Medulla oblongata (tissue), 1 donor: ENCODE results near the gene RPL3.
"Not testable (repeated sequence)": the region's sequence is repeated elsewhere in the genome, so short reads cannot be mapped to it uniquely, and the experiment has no call there.

Source experiments
- DNase-seq: peaks from one replicate; pipeline ENCODE4 v3.0.0-alpha.2; 2015; ENCODE audit errors: extremely low spot score

The RPL3 gene

GRCh38 chr22:39351689-39352214, 32.3 kb upstream of the RPL3 start:
- no peak for DNase-seq

- DNase-seq: no peak
These were observed 31.6 kb upstream of the RPL3 start for GRCh38 chr22:39350757-39351688.

DNA sequence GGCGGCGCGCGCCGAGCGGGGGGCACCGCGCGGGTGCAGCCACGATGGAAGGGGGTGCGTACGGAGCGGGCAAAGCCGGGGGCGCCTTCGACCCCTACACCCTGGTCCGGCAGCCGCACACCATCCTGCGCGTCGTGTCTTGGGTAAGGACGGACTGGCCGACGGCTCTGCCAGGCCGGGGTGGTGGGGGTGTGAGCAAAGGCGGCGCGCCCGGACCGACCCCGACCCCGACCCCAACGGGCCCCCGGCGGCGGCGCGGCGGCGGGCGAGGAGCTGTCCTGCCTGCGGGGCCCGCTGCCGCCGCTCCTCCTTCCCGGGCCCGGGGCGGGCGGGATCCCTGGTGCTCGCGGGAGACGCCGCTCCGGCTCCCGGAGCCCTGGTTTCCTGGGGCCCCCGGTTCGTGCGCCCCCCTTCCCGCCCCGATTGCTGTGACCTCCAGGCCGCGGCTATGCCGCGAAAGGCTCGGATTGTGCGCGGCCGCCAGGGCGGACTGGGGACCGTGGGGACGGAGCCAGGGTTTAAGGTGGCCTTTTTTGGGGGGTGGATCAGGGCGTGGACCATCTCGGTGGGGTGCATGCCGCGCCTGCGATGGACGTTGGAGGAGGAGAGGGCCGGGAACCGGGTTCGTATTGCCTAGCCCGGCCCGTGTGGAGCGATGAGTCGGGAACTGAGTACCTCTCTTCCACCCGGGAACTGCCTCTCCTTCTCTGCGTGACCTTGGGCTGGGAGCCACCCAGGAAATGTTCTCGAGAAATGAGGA, 30.7 kb upstream of the RPL3 start, which contains the start of gene SYNGR1:
Gene SYNGR1 (plus strand): TSS at position 25 of the 760 bp plus-strand sequence. CDS start 20 bp downstream, at position 45.
- no peak for DNase-seq

DNA sequence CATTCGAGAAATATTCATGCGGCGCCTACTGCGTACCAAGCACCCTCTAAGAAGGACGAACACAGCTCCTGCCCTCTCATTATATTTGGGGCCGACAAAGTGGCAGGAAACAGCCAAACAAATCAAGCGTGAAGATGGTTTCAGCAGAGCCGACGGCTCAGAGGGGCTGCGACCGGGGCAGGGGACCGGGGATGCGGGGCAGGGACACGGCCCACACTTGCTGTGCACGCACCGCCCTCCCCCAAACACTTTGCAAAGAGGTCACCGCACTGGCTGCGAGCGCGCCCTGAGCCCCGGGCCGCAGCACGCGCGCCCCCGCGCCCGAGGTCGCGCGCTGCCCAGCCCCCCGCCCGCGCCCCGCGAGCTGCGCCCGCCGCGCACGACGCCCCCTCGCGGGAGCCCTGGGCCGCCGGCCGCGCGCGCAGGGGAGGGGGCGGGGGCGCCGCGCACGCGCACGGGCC, 30.1 kb upstream of the RPL3 start:
- DNase-seq: peak; percentile 64

DNA sequence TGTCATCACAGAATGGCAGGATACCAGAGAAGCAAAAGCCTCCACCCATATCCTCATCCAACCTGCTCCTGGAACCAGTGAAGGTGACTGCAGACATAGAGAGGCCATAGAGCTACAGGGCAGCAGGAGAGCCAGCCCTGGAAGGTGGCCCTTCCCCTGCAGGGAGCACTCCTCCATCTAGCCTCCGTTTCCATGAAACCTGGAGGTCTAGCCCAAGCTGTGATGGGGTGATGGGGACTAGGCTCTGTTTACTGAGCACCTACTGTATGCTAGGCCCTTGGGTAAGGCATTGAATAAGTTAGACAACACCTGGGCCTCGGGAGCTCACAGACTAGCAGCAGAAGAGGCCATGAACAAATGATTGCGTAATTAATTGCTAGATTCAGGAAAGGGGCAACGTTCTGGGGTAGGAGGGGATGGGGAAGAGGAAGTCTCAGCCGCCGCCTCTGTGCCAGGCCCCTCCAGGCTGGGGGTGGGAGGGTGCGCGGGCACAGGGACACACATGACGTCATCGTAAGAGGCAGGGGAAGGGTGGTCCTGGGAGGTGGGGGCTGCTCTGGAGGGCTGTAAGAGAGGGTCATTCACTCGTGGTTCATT, 29.6 kb upstream of the RPL3 start:
- DNase-seq: peak; percentile 58

GRCh38 chr22:39345231-39345630, 25.8 kb upstream of the RPL3 start:
- DNase-seq: no peak

DNA sequence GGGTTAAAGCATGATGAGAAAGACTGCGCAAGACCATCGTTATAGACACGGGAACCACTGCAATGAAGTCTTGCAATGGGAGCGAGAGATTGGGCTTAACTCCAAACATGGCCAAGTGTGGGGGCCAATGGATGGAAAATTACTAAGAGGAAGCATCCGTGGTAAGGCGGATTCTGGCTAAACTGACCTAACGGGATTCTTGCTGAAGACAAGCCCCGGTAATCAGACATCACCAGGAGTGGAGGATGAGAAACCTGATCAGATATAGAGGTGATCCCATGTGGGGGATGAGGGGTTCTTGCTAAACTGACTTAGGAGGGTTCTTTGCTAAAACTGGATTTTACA, 24.6 kb upstream of the RPL3 start:
- no peak for DNase-seq

DNA sequence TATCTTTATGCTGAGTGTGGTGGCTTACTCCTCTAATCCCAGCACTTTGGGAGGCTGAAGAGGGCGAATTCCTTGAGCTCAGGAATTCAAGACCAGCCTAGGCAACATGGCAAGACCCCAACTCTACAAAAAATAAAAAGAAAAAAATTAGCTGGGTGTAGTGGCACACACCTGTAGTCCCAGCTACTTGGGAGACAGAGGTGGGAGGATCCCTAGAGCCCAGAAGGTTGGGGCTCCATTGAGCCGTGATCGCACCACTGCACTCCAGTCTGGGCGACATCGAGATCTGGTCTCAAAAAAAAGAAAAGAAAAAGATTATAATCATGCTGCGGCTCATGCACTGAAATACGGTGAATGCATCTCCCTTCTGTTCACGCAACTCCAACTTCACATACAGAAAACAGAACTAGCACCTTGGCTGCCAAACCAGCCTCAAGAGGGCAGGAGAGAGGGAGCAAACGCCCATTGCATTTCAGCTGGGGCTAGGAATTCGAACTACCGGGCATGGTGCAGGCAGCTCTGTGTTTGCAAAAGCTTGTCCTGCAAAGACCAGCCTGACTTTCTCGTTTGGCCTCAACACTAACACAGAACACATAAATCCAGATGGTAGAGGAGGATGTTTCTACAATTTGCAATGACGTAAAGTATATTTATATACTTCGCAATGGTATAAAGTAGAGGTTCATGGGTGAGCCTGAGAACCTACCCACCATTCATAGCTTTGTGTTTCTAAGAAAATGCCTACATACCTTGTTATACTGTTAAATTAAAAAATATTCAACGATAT, 24.0 kb upstream of the RPL3 start:
- peak; percentile 79 for DNase-seq

- no peak for DNase-seq
These were observed 21.8 kb upstream of the RPL3 start for GRCh38 chr22:39341179-39341578.

DNA sequence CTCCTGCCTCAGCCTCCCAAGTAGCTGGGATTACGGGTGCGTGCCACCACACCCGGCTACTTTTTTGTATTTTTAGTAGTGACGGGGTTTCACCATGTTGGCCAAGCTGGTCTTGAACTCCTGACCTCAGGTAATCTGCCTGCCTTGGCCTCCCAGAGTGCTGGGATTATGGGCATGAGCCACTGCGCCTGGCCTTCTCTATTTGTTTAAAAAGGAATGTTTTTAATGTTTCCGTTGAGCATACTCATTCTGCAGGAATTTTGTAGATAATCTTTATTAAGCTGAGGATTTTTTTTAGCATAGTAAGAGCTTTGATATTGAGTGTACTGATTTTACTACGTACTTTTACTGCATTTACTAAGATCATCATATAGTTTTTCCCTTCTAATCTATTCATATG, 20.4 kb upstream of the RPL3 start:
- not testable (repeated sequence) for DNase-seq

- DNase-seq: no peak
These were observed 17.0 kb upstream of the RPL3 start for GRCh38 chr22:39336411-39336810.

DNA sequence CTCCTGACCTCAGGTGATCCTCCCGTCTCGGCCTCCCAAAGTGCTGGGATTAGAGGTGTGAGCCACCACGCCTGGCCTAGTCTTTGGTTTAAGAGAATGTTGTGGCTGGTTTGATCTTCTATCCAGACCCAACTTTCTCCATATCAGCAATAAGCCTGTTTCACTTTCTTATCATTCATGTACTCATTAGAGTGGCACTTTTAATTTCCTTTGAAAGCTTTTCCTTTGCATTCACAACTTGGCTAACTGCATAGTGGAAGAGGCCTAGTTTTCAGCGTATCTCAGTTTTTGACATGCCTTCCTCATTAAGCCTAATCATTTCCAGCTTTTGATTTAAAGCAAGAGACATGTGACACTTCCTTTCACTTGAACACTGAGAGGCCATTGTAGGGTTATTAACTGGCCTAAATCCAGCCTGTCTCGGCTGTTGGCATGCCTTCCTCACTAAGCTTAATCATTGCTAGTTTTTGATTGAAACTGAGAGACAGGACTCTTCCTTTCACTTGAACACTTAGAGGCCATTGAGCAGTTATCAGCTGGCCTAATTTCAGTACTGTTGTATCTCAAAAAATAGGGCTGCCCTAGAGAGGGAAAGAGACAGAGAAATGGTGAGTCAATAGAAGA, 13.1 kb upstream of the RPL3 start:
- DNase-seq: peak; percentile 49

DNA sequence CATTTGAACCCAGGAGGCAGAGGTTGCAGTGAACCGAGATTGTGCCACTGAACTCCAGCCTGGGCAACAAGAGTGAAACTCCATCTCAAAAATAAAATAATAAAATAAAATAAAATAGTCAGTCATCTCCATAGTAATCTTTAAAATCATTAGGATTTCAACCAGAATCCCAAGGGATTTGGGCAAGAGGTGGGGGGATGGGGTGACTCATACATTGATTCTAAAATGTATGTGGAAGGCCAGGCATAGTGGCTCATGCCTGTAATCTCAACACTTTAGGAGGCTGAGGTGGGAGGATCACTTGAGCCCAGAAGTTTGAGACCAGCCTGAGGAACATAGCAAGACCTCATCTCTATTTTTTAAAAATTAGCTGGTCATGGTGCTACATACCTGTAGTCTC, 11.1 kb upstream of the RPL3 start:
- DNase-seq: not testable (repeated sequence)

DNA sequence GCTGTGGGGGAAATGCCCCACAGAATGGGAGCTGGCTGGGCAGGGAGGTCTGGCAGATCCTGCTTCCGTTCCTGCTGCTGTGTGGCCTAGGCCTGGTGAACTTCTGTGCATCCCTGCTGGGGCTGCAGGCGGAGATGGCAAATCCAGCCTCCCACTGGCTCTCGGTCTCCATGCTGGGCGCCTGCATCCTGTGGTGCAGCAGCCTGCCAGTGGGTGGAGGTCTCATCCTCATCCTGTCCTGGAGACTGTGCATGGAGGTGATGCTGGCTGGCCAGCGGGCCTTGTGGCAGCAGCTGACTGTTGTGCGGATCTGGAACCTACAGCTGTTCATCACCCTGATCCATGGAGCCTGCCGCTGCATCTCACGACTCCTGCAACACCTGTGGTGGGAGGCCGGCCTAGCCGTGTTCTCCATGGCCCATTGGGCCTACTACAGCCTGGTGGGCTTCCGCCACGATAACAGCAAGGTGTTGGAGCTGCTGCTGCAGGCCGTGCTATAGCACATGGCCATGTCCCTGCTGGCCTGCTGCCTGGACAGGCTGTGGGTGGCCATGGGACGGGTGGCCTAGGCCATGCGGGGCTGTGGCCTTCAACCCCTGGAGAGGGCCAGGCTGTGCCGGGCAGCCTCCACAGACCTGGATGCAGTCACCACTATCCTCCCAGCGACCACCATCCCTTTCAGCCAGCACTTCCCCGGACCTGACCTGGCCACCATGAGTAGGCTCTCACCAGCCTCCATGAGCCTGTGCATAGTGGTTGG, 8.8 kb upstream of the RPL3 start:
- DNase-seq: no peak

DNA sequence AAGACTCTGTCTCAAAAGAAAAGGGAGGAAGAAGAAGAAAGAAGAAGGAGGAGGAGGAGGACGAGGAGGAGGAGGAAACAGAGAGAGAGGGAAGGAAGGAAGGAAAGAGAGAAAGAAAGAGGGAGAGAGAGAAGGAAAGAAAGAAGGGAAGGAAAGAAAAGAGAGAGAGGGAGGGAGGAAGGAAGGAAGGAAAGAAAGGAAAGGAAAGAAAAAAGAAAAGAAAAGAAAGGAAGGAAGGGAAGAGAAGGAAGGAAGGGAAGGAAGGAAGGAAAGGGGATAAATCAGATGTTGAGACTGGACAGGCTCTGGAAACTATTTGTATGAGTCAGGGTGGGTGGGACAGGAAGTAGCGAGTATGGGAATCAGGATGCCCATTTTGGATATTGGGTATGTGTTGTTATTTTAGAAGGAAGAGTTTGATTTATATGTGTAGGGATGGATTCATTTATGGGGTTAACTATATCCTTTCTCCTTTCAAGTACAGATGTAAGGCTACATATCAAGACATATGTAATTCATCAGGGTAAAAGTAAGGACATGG, 6.0 kb upstream of the RPL3 start:
- no peak for DNase-seq

GRCh38 chr22:39320616-39321029, 1.2 kb upstream of the RPL3 start:
- DNase-seq: not testable (repeated sequence)

- no peak for DNase-seq
These were observed 728 bp downstream of the RPL3 start for GRCh38 chr22:39318507-39319283.

DNA sequence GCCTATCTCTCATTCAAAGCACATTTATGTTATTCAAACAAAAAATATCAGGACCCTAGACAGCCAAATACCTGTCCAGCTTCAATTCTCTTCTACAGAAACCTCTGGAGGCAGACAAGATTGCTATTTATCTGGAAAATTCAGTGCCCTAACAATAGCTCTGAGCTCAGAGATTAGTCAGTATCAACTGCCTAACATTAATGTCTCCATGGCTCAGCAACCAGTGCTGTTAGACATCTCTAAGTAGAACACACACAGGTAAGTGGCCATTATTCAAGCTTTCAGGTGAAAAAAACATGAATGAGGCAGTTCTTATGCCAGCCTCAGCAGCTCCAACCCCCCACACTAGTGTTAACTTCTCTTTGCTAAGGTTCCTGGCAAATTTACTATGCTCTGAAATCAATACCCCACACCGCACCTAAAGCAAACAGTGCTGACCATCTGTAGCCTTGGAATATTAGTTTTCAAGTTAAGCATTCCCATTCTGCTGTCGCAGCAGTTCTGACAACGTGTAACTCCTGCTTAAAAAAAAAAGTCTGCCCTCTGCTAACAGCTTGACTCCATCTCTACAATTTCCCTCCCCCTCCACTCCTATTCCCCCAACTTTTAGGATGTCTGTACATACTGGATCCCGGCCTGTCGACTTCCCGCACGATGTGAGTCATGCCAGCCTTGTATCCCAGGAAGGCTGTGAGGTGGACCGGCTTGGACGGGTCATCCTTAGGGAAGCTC, 1.5 kb downstream of the RPL3 start:
- DNase-seq: no peak
